ENCODE data around the gene CNST.
"Not testable (repeated sequence)": the region's sequence is repeated elsewhere in the genome, so short reads cannot be mapped to it uniquely, and the experiment has no call there.

CNST gene

DNA sequence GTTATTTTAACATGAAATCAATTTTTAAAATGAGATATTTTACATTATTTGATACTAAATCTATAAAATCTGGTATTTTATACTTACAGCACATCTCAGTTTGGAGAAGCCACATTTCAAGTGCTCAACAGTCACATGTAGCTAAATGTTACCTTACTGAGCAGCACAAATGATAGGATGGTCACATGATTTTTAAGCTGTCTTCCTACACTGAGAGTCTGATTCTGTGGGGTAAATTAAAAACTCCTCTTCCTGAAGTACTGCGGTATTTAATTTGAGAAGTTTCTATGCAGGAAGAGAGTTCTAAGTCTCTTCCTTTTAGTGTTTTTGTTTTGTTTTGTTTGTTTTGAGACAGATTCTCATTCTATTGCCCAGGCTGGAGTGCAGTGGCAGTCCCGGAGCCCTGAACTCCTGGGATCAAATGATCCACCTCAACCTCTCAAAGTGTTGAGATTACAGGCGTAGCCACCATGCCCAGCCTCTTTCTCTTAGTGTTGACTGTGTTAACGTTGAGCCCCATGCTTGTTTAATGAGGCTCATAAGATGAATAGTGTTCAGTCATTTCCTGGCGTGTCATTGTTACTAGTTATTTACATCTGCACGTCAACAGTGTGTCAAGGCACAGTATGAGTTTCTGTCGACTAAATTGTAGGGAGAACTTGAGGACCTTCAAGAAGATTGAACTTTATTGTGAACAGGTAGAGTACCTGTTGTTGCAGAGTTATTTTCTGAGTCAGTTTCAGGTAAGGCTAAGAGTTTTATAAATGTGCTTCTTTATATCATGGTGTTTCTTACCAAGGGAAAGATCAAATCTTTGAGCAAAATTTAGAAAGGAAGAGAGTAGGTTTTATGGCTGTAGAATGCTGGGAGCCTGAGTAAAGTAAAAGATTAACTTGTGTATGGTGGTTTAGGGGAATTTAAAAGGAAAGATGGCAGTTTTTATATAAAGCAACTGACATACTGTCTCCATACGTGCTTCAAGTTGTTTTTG is 3.3 kb downstream of the CNST start:
- Histone ChIP-seq H2BK15ac (replicated peaks; ENCODE audit: low read depth) (no peak overlapping the region), H2BK120ac (ENCODE audit: low read depth, low read length) (no peak overlapping the region), H3K56ac (ENCODE audit: low read length) (no peak overlapping the region), H3K9ac (ENCODE audit: low read length) (no peak overlapping the region), H3K4me3 (ENCODE audit: low read length) (no peak overlapping the region), H3K23ac (ENCODE audit: low read length) (no peak overlapping the region), H3K4me2 (ENCODE audit: low read length) (no peak overlapping the region), H3K4me1 (ENCODE audit: control insufficient read depth, low read depth, low read length) (peaks cover 3% of the 10 kb centered on the region), H3K36me3 (ENCODE audit: control insufficient read depth, insufficient read depth, low read length) (no peaks in the 10 kb centered on the region), H3K4ac (ENCODE audit: low read depth, low read length) (no peak overlapping the region), H3K27ac (ENCODE audit: low read depth, low read length) (no peak overlapping the region), H2BK5ac (ENCODE audit: low read length) (no peak overlapping the region), H3K79me1 (ENCODE audit: low read length) (peaks cover 9% of the 10 kb centered on the region), H4K5ac (ENCODE audit: low read length) (no peak overlapping the region), H4K8ac (ENCODE audit: low read depth, low read length) (no peak overlapping the region), H2AK5ac (ENCODE audit: low read length) (no peak overlapping the region), H3K18ac (ENCODE audit: low read length) (no peak overlapping the region), H3K27me3 (ENCODE audit: insufficient read depth, low read length, poor library complexity) (no peaks in the 10 kb centered on the region), H3K79me2 (ENCODE audit: control insufficient read depth, insufficient read depth, low read length) (peaks cover 27% of the 10 kb centered on the region)
- no peak for DNase-seq
- WGBS (ENCODE audit: extremely low coverage, insufficient coverage, low lambda C conversion rate) = no CpG with 5 or more reads among the region's 8 CpGs

DNA sequence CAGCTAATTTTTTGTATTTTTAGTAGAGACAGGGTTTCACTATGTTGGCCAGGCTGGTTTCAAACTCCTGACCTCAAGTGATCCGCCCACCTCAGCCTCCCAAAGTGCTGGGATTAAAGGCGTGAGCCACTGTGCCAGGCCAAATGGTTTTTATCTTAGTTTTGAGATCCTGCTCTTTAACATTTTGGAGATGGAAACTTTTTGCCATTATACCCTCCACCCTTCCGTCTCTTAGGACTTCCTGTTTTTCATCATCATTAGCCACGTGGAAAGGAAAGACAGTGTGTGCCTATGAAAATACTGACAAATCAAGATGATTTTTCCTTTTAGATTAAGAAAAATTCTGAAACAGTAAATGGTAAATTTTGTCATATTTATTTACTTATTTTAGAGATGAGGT is 5.1 kb downstream of the CNST start:
- H3K4me1 ChIP-seq (ENCODE audit: control insufficient read depth, low read depth, low read length); H3K9ac ChIP-seq (ENCODE audit: low read length); H3K36me3 ChIP-seq (ENCODE audit: control insufficient read depth, insufficient read depth, low read length); H2BK5ac ChIP-seq (ENCODE audit: low read length); H3K4me3 ChIP-seq (ENCODE audit: low read length); H2BK15ac ChIP-seq (replicated peaks; ENCODE audit: low read depth); H3K79me1 ChIP-seq (ENCODE audit: low read length); H3K4ac ChIP-seq (ENCODE audit: low read depth, low read length); H3K4me2 ChIP-seq (ENCODE audit: low read length); H4K8ac ChIP-seq (ENCODE audit: low read depth, low read length); H4K5ac ChIP-seq (ENCODE audit: low read length); H2BK120ac ChIP-seq (ENCODE audit: low read depth, low read length); DNase-seq; H3K27me3 ChIP-seq (ENCODE audit: insufficient read depth, low read length, poor library complexity); H3K27ac ChIP-seq (ENCODE audit: low read depth, low read length); H2AK5ac ChIP-seq (ENCODE audit: low read length); H3K18ac ChIP-seq (ENCODE audit: low read length); H3K56ac ChIP-seq (ENCODE audit: low read length); H3K23ac ChIP-seq (ENCODE audit: low read length): not testable (repeated sequence)
- WGBS (ENCODE audit: extremely low coverage, insufficient coverage, low lambda C conversion rate) = no CpG with 5 or more reads among the region's 4 CpGs
- peaks cover 14% of the 10 kb centered on the region for H3K79me2 ChIP-seq (ENCODE audit: control insufficient read depth, insufficient read depth, low read length)

DNA sequence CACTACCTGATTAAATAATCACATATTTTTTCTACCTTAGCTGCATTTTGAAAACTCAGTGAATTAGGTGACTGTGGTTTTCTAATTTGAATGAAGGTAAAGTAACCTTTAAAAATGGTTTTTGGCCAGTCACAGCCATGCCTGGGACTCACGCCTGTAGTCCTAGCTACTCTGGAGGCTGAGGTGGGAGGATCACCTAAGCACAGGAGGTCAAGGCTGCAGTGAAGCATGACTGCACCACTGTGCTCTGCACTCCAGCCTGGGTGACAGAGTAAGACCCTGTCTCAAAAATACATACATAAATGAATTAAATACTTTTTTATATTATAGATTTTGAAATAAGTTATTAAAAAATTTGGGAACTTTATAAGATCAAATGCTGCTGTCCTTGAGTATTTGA is 5.7 kb downstream of the CNST start:
- H3K4me2 ChIP-seq (ENCODE audit: low read length) = no peak overlapping the region
- H3K27ac ChIP-seq (ENCODE audit: low read depth, low read length) = no peak overlapping the region
- no CpG with 5 or more reads among the region's 1 CpG for WGBS (ENCODE audit: extremely low coverage, insufficient coverage, low lambda C conversion rate)
- no peak overlapping the region for H2BK120ac ChIP-seq (ENCODE audit: low read depth, low read length)
- no peak overlapping the region for H3K56ac ChIP-seq (ENCODE audit: low read length)
- no peak overlapping the region for H4K8ac ChIP-seq (ENCODE audit: low read depth, low read length)
- H2BK15ac ChIP-seq (replicated peaks; ENCODE audit: low read depth) = no peak overlapping the region
- peaks cover 7% of the 10 kb centered on the region for H3K79me1 ChIP-seq (ENCODE audit: low read length)
- H3K79me2 ChIP-seq (ENCODE audit: control insufficient read depth, insufficient read depth, low read length) = peaks cover 14% of the 10 kb centered on the region
- H2AK5ac ChIP-seq (ENCODE audit: low read length) = no peak overlapping the region
- H3K27me3 ChIP-seq (ENCODE audit: insufficient read depth, low read length, poor library complexity) = no peaks in the 10 kb centered on the region
- H3K18ac ChIP-seq (ENCODE audit: low read length) = no peak overlapping the region
- H3K23ac ChIP-seq (ENCODE audit: low read length) = no peak overlapping the region
- H3K4ac ChIP-seq (ENCODE audit: low read depth, low read length) = no peak overlapping the region
- H3K9ac ChIP-seq (ENCODE audit: low read length) = no peak overlapping the region
- no peak overlapping the region for H4K5ac ChIP-seq (ENCODE audit: low read length)
- DNase-seq = no peak
- H3K4me1 ChIP-seq (ENCODE audit: control insufficient read depth, low read depth, low read length) = no peaks in the 10 kb centered on the region
- no peaks in the 10 kb centered on the region for H3K36me3 ChIP-seq (ENCODE audit: control insufficient read depth, insufficient read depth, low read length)
- no peak overlapping the region for H2BK5ac ChIP-seq (ENCODE audit: low read length)
- no peak overlapping the region for H3K4me3 ChIP-seq (ENCODE audit: low read length)

GRCh38 chr1:246572785-246573184 is 6.5 kb downstream of the CNST start:
- no peak overlapping the region for H3K4ac ChIP-seq (ENCODE audit: low read depth, low read length)
- no peak overlapping the region for H3K27ac ChIP-seq (ENCODE audit: low read depth, low read length)
- no peak overlapping the region for H2BK15ac ChIP-seq (replicated peaks; ENCODE audit: low read depth)
- H3K4me2 ChIP-seq (ENCODE audit: low read length) = no peak overlapping the region
- no peak overlapping the region for H3K9ac ChIP-seq (ENCODE audit: low read length)
- H3K27me3 ChIP-seq (ENCODE audit: insufficient read depth, low read length, poor library complexity) = no peaks in the 10 kb centered on the region
- peaks cover 7% of the 10 kb centered on the region for H3K79me1 ChIP-seq (ENCODE audit: low read length)
- WGBS (ENCODE audit: extremely low coverage, insufficient coverage, low lambda C conversion rate) = no CpG with 5 or more reads among the region's 3 CpGs
- H3K4me3 ChIP-seq (ENCODE audit: low read length) = no peak overlapping the region
- no peaks in the 10 kb centered on the region for H3K36me3 ChIP-seq (ENCODE audit: control insufficient read depth, insufficient read depth, low read length)
- no peaks in the 10 kb centered on the region for H3K4me1 ChIP-seq (ENCODE audit: control insufficient read depth, low read depth, low read length)
- no peak overlapping the region for H3K56ac ChIP-seq (ENCODE audit: low read length)
- no peak overlapping the region for H2AK5ac ChIP-seq (ENCODE audit: low read length)
- H3K79me2 ChIP-seq (ENCODE audit: control insufficient read depth, insufficient read depth, low read length) = peaks cover 11% of the 10 kb centered on the region
- H2BK120ac ChIP-seq (ENCODE audit: low read depth, low read length) = no peak overlapping the region
- H2BK5ac ChIP-seq (ENCODE audit: low read length) = no peak overlapping the region
- H4K8ac ChIP-seq (ENCODE audit: low read depth, low read length) = peak overlapping the region; percentile 65
- no peak overlapping the region for H4K5ac ChIP-seq (ENCODE audit: low read length)
- DNase-seq = no peak
- no peak overlapping the region for H3K23ac ChIP-seq (ENCODE audit: low read length)
- no peak overlapping the region for H3K18ac ChIP-seq (ENCODE audit: low read length)

DNA sequence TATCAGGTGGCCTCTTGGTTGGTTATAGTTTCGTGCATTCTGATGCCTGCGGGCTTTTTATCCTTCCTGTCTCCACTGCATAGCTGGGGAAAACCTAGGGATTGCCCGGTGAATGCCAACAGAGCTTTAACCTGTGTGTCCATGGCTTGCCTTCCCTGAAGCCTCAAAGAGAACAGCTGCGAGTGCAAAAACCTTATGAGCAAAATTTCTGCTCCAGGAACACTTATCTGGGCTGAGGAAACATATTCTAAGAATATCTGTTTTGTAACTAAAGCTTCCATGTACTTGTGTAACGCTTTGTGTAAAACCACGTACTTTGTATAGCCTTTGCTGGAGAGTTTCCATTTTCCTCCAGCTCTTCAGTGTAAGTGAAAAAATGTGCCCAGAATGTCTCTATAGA is 7.2 kb downstream of the CNST start:
- H3K4me3 ChIP-seq (ENCODE audit: low read length) = no peak overlapping the region
- no peak overlapping the region for H3K56ac ChIP-seq (ENCODE audit: low read length)
- H4K8ac ChIP-seq (ENCODE audit: low read depth, low read length) = peak overlapping the region; percentile 13
- H3K4ac ChIP-seq (ENCODE audit: low read depth, low read length) = no peak overlapping the region
- H3K4me2 ChIP-seq (ENCODE audit: low read length) = no peak overlapping the region
- H2BK5ac ChIP-seq (ENCODE audit: low read length) = no peak overlapping the region
- no peak overlapping the region for H3K23ac ChIP-seq (ENCODE audit: low read length)
- H3K79me1 ChIP-seq (ENCODE audit: low read length) = peaks cover 6% of the 10 kb centered on the region
- peaks cover 10% of the 10 kb centered on the region for H3K79me2 ChIP-seq (ENCODE audit: control insufficient read depth, insufficient read depth, low read length)
- no peak overlapping the region for H2BK120ac ChIP-seq (ENCODE audit: low read depth, low read length)
- no peaks in the 10 kb centered on the region for H3K36me3 ChIP-seq (ENCODE audit: control insufficient read depth, insufficient read depth, low read length)
- H3K9ac ChIP-seq (ENCODE audit: low read length) = no peak overlapping the region
- H3K18ac ChIP-seq (ENCODE audit: low read length) = no peak overlapping the region
- H2AK5ac ChIP-seq (ENCODE audit: low read length) = no peak overlapping the region
- H3K27ac ChIP-seq (ENCODE audit: low read depth, low read length) = no peak overlapping the region
- no peak overlapping the region for H4K5ac ChIP-seq (ENCODE audit: low read length)
- H3K27me3 ChIP-seq (ENCODE audit: insufficient read depth, low read length, poor library complexity) = no peaks in the 10 kb centered on the region
- no peaks in the 10 kb centered on the region for H3K4me1 ChIP-seq (ENCODE audit: control insufficient read depth, low read depth, low read length)
- H2BK15ac ChIP-seq (replicated peaks; ENCODE audit: low read depth) = no peak overlapping the region
- no CpG with 5 or more reads among the region's 6 CpGs for WGBS (ENCODE audit: extremely low coverage, insufficient coverage, low lambda C conversion rate)
- no peak for DNase-seq

DNA sequence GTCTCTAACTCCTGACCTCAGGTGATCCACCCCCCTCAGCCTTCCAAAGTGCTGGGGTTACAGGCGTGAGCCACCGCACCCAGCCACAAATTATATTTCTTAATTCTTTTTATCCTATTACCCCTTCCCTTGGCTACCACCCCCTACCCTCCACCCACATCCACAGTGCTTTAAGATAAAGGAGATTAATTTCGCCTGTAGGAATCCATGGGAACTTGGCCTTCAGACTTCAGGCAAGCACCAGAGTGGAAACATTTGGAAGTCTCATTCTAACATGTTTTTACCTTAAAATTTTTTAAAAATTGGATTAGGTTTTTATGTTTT is 10.4 kb downstream of the CNST start:
- no peak overlapping the region for H3K23ac ChIP-seq (ENCODE audit: low read length)
- H2AK5ac ChIP-seq (ENCODE audit: low read length) = no peak overlapping the region
- H3K79me2 ChIP-seq (ENCODE audit: control insufficient read depth, insufficient read depth, low read length) = no peaks in the 10 kb centered on the region
- no peak overlapping the region for H2BK120ac ChIP-seq (ENCODE audit: low read depth, low read length)
- no peak overlapping the region for H4K8ac ChIP-seq (ENCODE audit: low read depth, low read length)
- no peak for DNase-seq
- no peaks in the 10 kb centered on the region for H3K4me1 ChIP-seq (ENCODE audit: control insufficient read depth, low read depth, low read length)
- no peak overlapping the region for H2BK5ac ChIP-seq (ENCODE audit: low read length)
- no peak overlapping the region for H2BK15ac ChIP-seq (replicated peaks; ENCODE audit: low read depth)
- no peak overlapping the region for H3K9ac ChIP-seq (ENCODE audit: low read length)
- H3K4ac ChIP-seq (ENCODE audit: low read depth, low read length) = no peak overlapping the region
- H3K56ac ChIP-seq (ENCODE audit: low read length) = no peak overlapping the region
- H3K27me3 ChIP-seq (ENCODE audit: insufficient read depth, low read length, poor library complexity) = no peaks in the 10 kb centered on the region
- peaks cover 4% of the 10 kb centered on the region for H3K79me1 ChIP-seq (ENCODE audit: low read length)
- no peak overlapping the region for H3K4me3 ChIP-seq (ENCODE audit: low read length)
- H4K5ac ChIP-seq (ENCODE audit: low read length) = no peak overlapping the region
- no CpG with 5 or more reads among the region's 3 CpGs for WGBS (ENCODE audit: extremely low coverage, insufficient coverage, low lambda C conversion rate)
- no peak overlapping the region for H3K27ac ChIP-seq (ENCODE audit: low read depth, low read length)
- H3K36me3 ChIP-seq (ENCODE audit: control insufficient read depth, insufficient read depth, low read length) = no peaks in the 10 kb centered on the region
- no peak overlapping the region for H3K4me2 ChIP-seq (ENCODE audit: low read length)
- no peak overlapping the region for H3K18ac ChIP-seq (ENCODE audit: low read length)

All from mesendoderm (in vitro differentiated cells).